ENCODE data around the gene CARD14. TPM values are rescaled to one million over a fixed set of nuclear protein-coding genes. Genes with fewer than 3 reads are reported as not detected.

The CARD14 gene
- not detected for total RNA-seq

DNA sequence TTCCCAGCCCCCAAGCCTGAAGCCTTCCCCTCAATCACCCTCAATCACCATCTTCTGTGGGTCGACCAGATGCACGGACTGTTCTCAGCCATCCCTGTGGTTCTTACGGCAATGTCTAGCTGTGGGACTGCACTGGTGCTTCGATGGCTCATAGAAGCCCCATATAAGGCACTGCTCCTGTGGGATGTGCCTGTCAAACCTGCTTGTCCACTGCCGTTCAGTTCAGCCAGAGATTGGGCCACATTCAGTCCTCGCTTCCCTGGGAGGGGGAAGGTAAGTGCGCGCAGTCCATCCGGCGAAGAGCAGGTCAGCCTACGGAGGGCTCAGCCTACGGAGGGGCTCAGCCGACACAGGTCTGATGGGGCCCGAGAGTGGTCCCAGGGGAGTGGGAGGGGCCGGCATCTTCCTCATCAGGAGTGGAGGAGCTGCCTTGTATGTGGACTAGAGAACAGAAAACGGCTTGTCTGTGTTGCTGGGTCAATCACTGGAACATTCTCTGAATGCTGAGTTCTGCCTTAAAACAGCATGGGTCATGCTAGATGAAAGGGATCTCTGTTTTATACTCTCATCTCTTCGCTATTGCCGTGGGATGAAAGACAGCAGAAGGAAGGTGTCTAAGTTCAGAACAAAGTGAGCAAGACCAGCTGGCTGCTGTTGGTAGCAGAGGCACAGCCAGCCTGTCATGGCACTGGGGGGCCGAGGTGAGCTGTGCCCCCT is at the start of gene CARD14:
Gene CARD14, plus strand, starts transcription at position 247 of the 717 bp plus-strand sequence. CDS start 11,409 bp downstream, outside the sequence.

GRCh38 chr17:80147035-80147822 is 22.6 kb upstream of the CARD14 start, which contains the start of gene EIF4A3:
TSS of gene EIF4A3 (minus strand) at chr17:80147128. CDS start at chr17:80146961, 167 bp downstream.

DNA sequence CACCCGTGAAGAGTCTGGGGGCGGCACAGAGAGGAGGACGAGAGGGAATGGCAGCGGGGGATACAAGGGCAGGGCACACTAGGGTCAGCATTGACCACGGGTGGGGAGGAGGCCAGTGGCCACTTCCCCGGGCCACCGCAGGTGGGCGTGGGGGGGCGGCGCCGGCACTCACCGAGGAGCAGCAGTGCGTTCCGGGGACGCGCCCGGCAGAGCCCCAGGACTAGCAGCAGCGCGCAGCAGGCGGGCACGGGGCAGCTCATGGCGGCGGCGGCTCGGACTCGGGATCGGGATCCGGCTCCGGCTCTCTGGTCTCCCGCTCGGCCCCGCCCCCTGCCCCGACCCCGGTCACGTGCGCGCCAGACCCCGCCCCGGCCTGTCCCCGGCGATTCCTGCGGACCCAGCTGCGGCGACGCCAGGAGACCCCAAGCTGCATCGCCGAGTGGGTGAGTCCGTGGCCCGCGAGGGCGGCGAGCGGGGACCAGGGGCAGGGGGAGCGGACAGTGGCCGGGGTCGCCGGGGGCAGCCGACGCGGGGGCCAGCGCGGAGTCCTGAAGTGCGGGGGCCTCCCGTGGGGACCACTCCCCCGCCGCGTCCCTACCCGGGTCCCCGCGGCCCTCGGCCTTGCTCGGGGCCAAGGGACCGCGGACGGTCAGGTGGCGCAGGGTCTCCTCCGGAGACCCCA is 50.4 kb downstream of the CARD14 start, which contains the start of the genes SGSH and SLC26A11:
Gene SGSH, minus strand, starts transcription at position 280 of the 682 bp plus-strand sequence. Its CDS starts 20 bp downstream, at position 260.
Gene SLC26A11, plus strand, starts transcription at position 374 of the 682 bp plus-strand sequence. CDS start 1,134 bp downstream, outside the sequence.

Other genes with a start within 250 kb of the CARD14 start
- gene TBC1D16, start 134.2 kb upstream of the CARD14 start, total RNA-seq: 1 to 10 TPM in 1 of 2 experiments, under 1 TPM in 1; 0.68 to 1.1 TPM
- gene CCDC40, start 133.4 kb upstream of the CARD14 start, total RNA-seq: not detected
- gene GAA, start 68.4 kb upstream of the CARD14 start, total RNA-seq: 10 to 100 TPM; 17.1 to 17.2 TPM
- gene EIF4A3, start 22.9 kb upstream of the CARD14 start, total RNA-seq: 100 to 1,000 TPM; 110 to 117 TPM
- 10 to 100 TPM; 43.3 to 47.9 TPM for gene SGSH, start 50.3 kb downstream of the CARD14 start, total RNA-seq
- gene SLC26A11, start 50.4 kb downstream of the CARD14 start, total RNA-seq: 1 to 10 TPM; 7.6 to 7.7 TPM
- 100 to 1,000 TPM; 342 to 351 TPM for gene RNF213, start 90.8 kb downstream of the CARD14 start, total RNA-seq
- gene ENDOV, start 245.1 kb downstream of the CARD14 start, total RNA-seq: 10 to 100 TPM; 16.2 to 19.6 TPM